Activated B cell treated with CpG ODN at 0.5 μM for 24 hours (primary cell): ENCODE results near the gene TCF23. TPM values are rescaled to one million over a fixed set of nuclear protein-coding genes. Genes with fewer than 3 reads are reported as not detected.
"Not testable (repeated sequence)": the region's sequence is repeated elsewhere in the genome, so short reads cannot be mapped to it uniquely, and the experiment has no call there.

ENCODE experiments used
- ATAC-seq: fragments of 200-7000 bp; cut with Tn5 transposase; one replicate; pipeline ENCODE4 v1.10.0; 2021; ENCODE audit warnings: low read depth, mild to moderate bottlenecking, moderate library complexity
- CTCF ChIA-PET: fragments of 350-600 bp; sonication (Branson Sonifier 250); formaldehyde crosslinking; loops from one replicate; lab custom pipeline; 2021; ENCODE audit warnings: antibody characterized with exemption; lab: Charles Lee
- POLR2A ChIA-PET: fragments of 350-600 bp; sonication (Branson Sonifier 250); formaldehyde crosslinking; loops from one replicate; lab custom pipeline; 2021; ENCODE audit warnings: antibody characterized with exemption; lab: Charles Lee
- DNase-seq: peaks from one replicate; pipeline ENCODE4 v3.0.0; 2022
- H3K27ac Mint-ChIP-seq: one replicate; pipeline ENCODE4 v1.8.0; 2020; ENCODE audit warnings: mixed read lengths
- H3K27me3 Mint-ChIP-seq: one replicate; pipeline ENCODE4 v1.8.0; 2021; ENCODE audit warnings: mixed read lengths
- H3K36me3 Mint-ChIP-seq: one replicate; pipeline ENCODE4 v1.8.0; 2021; ENCODE audit warnings: low read depth, mixed read lengths
- H3K4me1 Mint-ChIP-seq: one replicate; pipeline ENCODE4 v1.8.0; 2021; ENCODE audit warnings: mixed read lengths
- H3K4me3 Mint-ChIP-seq: one replicate; pipeline ENCODE4 v1.8.0; 2020; ENCODE audit warnings: mild to moderate bottlenecking, mixed read lengths
- H3K9me3 Mint-ChIP-seq: one replicate; pipeline ENCODE4 v1.8.0; 2020; ENCODE audit warnings: mixed read lengths
- intact Hi-C: fragments of 100-400 bp; cut with micrococcal nuclease; formaldehyde crosslinking; loops from one replicate; pipeline ENCODE4 v1.15.1; 2024
- total RNA-seq: library from RNA; stranded (reverse); gene quantifications from 2 replicates; pipeline ENCODE4 v1.2.3, GENCODE V29; 2022
- TF ChIP-seq, protein P1 (sequence below): fragments of 200-600 bp; IDR thresholded peaks from one replicate; pipeline ENCODE4 v1.8.0; 2022; ENCODE audit warnings: antibody characterized with exemption, mild to moderate bottlenecking

Gene TCF23
- total RNA-seq, 1 donor from 2014 or later, result 0.07 TPM

DNA sequence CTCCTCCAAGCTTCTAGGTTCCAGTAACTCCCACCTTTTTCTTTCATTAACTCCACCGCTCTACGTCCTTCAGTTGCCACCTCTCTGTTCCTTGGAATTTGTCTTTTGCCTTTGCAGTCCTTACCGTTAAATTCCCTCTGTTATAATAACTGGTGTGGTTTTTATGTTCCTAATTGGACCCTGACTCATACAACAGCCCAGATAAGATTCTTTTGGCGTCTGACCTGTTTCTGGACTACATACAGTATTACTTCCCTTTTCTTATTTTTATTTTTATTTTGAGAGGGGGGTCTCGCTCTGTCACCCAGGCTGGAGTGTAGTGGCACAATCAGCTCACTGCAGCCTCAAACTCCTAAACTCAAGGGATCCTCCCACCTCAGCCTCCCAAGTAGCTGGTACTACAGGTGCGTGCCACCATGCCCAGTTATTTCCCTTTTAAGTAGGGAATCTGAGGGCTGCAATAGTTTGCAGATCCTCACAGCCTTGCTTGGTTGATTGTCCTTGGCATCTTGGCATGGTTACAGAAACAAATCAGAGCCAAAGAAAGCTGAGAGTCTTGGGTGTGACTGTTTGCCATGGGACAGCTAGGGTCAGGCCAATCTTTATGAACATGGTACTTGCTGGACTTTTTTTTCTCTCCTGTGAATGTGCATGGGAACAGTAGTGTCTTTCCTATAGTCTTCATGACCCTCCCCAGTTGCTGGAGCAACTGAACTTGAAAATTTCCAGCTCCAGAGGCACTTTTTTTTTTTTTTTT lies 22.0 kb downstream of the TCF23 start:
- Mint-ChIP-seq H3K36me3 (no peaks in the 10 kb centered on the region), H3K27me3 (peaks cover 2% of the 10 kb centered on the region), H3K27ac (no peak overlapping the region), H3K4me1 (peaks cover 9% of the 10 kb centered on the region), H3K9me3 (no peaks in the 10 kb centered on the region), H3K4me3 (peak overlapping the region; percentile 28)
- intact Hi-C loops, result loop anchor here (5.0 kb wide), 1 partner anchor 112 kb away; the partner anchor contains the start of gene TRIM54
- TF ChIP-seq, protein P1, sequence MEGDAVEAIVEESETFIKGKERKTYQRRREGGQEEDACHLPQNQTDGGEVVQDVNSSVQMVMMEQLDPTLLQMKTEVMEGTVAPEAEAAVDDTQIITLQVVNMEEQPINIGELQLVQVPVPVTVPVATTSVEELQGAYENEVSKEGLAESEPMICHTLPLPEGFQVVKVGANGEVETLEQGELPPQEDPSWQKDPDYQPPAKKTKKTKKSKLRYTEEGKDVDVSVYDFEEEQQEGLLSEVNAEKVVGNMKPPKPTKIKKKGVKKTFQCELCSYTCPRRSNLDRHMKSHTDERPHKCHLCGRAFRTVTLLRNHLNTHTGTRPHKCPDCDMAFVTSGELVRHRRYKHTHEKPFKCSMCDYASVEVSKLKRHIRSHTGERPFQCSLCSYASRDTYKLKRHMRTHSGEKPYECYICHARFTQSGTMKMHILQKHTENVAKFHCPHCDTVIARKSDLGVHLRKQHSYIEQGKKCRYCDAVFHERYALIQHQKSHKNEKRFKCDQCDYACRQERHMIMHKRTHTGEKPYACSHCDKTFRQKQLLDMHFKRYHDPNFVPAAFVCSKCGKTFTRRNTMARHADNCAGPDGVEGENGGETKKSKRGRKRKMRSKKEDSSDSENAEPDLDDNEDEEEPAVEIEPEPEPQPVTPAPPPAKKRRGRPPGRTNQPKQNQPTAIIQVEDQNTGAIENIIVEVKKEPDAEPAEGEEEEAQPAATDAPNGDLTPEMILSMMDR, result no peak
- ChIA-PET CTCF (interaction anchor here (1.2 to 2.0 kb wide), 3 partner anchors 19 to 109 kb away, joined by 4 to 11 read pairs (median 4); partner anchors contain the start of gene SLC30A3), POLR2A (interaction anchor here (0.9 kb wide), 1 partner anchor 41 kb away, joined by 3 read pairs; the partner anchor contains the start of gene ATRAID)
- DNase-seq (no peak), ATAC-seq (peak; percentile 42)

DNA sequence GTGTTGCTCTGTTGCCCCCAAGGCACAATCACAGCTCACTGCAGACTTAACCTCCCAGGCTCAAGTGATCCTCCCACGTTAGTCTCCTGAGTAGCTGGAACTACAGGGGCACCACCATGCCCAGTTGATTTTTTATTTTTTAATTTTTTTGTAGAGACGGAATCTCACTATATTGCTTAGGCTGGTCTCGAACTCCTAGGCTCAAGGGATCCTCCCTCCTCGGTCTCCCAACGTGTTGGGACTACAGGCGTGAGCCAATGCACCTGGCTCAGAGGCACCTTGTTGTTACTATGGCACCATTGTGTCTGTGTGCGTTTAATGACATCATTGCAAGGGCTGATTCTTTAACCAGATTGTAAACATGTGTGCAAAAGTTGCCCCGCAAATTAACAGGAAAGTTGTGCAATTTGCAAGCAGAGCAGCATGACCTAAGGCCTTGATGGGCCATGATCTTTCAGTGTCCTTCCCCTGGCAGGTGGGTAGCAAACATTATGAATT lies 22.6 kb downstream of the TCF23 start:
- intact Hi-C loops, result loop anchor here (5.0 kb wide), 1 partner anchor 111 kb away; the partner anchor contains the start of gene TRIM54
- CTCF ChIA-PET, result interaction anchor here (1.3 to 2.0 kb wide), 2 partner anchors 108 kb away, joined by 3 to 11 read pairs; no protein-coding TSS in a partner anchor
- no peak overlapping the region for H3K4me3 Mint-ChIP-seq

DNA sequence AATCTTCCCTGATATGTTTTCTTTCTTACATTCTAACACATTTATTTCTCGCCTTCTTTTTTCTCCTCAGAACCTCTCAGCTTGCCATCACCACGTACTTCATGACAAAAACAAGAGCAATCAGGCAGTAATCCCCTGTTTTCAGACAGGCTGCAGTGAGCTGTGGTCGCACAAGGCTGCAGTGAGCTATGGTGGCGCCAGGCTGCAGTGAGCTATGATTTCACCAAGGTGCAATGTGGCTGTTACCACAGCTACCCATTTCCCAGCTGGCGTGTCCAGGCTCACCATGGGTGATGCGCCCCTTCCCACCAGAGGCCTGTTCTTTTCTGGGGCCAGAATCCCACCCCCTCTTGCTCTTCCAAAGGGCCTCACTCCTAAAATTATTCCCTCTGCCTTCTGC lies 25.8 kb downstream of the TCF23 start:
- Mint-ChIP-seq H3K27ac (no peak overlapping the region), H3K9me3 (no peaks in the 10 kb centered on the region)
- intact Hi-C loops, result loop anchor here (5.0 kb wide), 1 partner anchor 108 kb away; the partner anchor contains the start of gene TRIM54

More for the DNA sequence above, 22.6 kb downstream of the TCF23 start:
- TF ChIP-seq, protein P1, result no peak
- POLR2A ChIA-PET, result no interaction called here
- H3K9me3 Mint-ChIP-seq, result no peaks in the 10 kb centered on the region
- ATAC-seq (no peak), DNase-seq (no peak)
- H3K36me3 Mint-ChIP-seq, result no peaks in the 10 kb centered on the region
- no peak overlapping the region for H3K27ac Mint-ChIP-seq
- H3K4me1 Mint-ChIP-seq, result peaks cover 9% of the 10 kb centered on the region
- H3K27me3 Mint-ChIP-seq, result peaks cover 2% of the 10 kb centered on the region

DNA sequence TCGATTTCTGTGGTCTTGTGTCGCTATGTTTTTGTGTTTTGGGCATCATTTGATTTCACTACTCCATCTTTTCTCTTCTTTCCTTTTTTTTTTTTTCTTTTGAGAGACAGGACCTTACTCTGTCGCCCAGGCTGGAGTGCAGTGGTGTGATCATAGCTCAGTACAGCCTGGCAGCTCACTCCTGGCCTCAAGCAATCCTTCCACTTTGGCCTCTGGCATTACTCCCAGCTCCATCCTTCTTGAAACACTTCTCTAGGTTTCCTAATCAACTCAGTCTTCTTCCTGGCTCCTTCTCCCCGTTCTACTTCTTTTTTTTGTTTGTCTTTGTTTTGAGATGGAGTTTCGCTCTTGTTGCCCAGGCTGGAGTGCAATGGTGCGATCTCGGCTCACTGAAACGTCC lies 26.5 kb downstream of the TCF23 start:
- ChIA-PET POLR2A (no interaction called here), CTCF (no interaction called here)

More for the DNA sequence above, 25.8 kb downstream of the TCF23 start:
- ChIA-PET CTCF (no interaction called here), POLR2A (no interaction called here)
- Mint-ChIP-seq H3K36me3 (no peaks in the 10 kb centered on the region), H3K4me1 (peaks cover 9% of the 10 kb centered on the region), H3K27me3 (peaks cover 9% of the 10 kb centered on the region), H3K4me3 (no peak overlapping the region)
- ATAC-seq, result no peak
- TF ChIP-seq, protein P1, result no peak
- DNase-seq, result no peak

DNA sequence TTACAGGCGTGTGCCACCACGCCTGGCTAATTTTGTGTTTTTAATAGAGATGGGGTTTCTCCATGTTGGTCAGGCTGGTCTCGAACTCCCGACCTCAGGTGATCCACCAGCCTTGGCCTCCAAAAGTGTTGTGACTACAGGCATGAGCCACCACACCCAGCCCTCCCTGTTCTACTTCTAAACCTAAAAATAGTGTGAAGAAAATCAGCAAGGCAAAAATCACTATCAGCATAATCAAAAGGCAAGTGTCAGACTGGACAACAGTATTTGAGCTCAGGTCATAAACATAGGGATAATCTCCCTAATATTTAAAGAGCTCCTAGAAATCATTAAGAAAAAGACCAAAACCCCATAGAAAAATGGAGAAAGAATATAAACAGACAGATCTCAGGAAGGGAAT lies 27.0 kb downstream of the TCF23 start:
- DNase-seq, H3K27ac Mint-ChIP-seq, H3K9me3 Mint-ChIP-seq, POLR2A ChIA-PET, CTCF ChIA-PET, H3K4me3 Mint-ChIP-seq, intact Hi-C loops, ATAC-seq, H3K36me3 Mint-ChIP-seq, H3K4me1 Mint-ChIP-seq: not testable (repeated sequence)
- H3K27me3 Mint-ChIP-seq, result peaks cover 13% of the 10 kb centered on the region

More for the DNA sequence above, 26.5 kb downstream of the TCF23 start:
- DNase-seq (no peak), ATAC-seq (no peak)
- Mint-ChIP-seq H3K9me3 (no peaks in the 10 kb centered on the region), H3K27me3 (peaks cover 11% of the 10 kb centered on the region), H3K27ac (no peak overlapping the region), H3K4me1 (peaks cover 4% of the 10 kb centered on the region), H3K36me3 (no peaks in the 10 kb centered on the region), H3K4me3 (no peak overlapping the region)
- TF ChIP-seq, protein P1, result no peak
- intact Hi-C loops, result no loop called here
